Adipose tissue (tissue), 3 donors: ENCODE measurements around the gene ATAD3B. TPM values are rescaled to one million over a fixed set of nuclear protein-coding genes. Genes with fewer than 3 reads are reported as not detected.
"Not testable (repeated sequence)": the region's sequence is repeated elsewhere in the genome, so short reads cannot be mapped to it uniquely, and the experiment has no call there.

ENCODE experiments used
- H3K27ac ChIP-seq: one replicate; pipeline ENCODE4 v1.5.1; 2013; ENCODE audit warnings: low read depth, low read length
- WGBS, 3 donors: extraction: QIAGEN DNeasy Blood & Tissue Kit; methylation state at CpG; one replicate each; pipeline ENCODE4 v1.1.7; 2013; 5-methylcytosine and 5-hydroxymethylcytosine counted together
- polyA plus RNA-seq, 3 donors: library from polyadenylated mRNA; stranded (reverse); fragments of 200-250 nt; gene quantifications; one replicate each; pipeline ENCODE4 v1.2.3, GENCODE V29; 2013
- donor health status: healthy with polysubstance abuse.
- donor health status: Bipolar disorder and iron deficiency.
- donor health status: healthy.

Gene ATAD3B
- polyA plus RNA-seq, 3 donors, result 13.6 to 27.5 (median 14.2) TPM

GRCh38 chr1:1518621-1519007 is 47.0 kb downstream of the ATAD3B start:
- not testable (repeated sequence) for H3K27ac ChIP-seq
- 89 to 95% (median 94%) methylated on average over 10 to 18 of the region's 19 CpGs for WGBS, 3 donors

DNA sequence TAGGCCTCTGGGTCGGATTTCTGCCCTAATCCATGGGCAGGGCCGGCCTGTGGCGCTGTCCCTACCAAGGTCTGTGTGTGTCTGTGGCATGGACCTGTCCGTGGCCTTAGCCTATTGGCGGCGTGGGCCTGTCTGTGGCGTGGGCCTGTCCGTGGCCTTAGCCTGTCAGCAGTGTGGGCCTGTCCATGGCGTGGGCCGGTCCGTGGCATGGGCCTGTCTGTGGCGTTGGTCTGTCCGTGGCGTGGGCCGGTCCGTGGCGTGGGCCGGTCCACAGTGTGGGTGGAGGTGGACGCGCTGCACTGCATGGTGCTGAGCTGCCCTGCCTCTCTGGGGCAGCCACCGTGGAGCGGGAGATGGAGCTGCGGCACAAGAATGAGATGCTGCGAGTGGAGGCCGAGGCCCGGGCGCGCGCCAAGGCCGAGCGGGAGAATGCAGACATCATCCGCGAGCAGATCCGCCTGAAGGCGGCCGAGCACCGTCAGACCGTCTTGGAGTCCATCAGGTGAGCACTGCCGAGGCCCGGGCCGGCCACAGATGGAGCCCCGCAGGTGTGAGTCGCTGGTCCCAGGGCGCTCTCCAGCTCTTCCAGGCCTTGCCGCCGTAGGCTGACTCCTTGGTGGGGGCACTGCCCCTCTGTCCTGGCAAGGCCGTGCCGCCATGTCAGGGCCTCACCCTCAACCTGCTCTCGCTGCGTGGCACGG is 48.4 kb downstream of the ATAD3B start:
- H3K27ac ChIP-seq, result not testable (repeated sequence)
- WGBS, 3 donors, result 97 to 98% (median 97%) methylated on average over 28 to 51 of the region's 51 CpGs

DNA sequence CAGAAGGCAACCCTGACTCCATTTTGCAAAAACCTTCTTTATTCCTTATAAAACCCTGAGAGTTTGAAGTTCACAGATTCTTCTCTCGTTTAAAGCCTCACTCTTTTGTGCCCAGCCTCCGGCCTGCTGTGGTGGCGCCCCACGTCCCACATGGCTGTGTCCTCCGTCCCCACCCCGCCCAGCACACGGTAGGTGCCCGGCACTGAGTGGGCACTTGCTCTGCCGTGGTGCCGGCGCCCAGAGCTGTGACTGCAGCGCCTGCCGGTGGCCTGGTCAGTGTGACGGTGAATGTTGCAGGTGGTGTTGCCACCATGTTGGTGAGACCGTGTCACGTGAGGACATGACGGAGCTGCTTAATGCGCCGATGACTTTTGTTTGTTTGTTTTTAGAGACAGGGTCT is 49.8 kb downstream of the ATAD3B start:
- 91 to 97% (median 97%) methylated on average over 19 of the region's 19 CpGs for WGBS, 3 donors
- H3K27ac ChIP-seq, result no peak overlapping the region

- WGBS, 3 donors, result 92 to 96% (median 95%) methylated on average over 25 to 30 of the region's 30 CpGs
- H3K27ac ChIP-seq, result not testable (repeated sequence)
Observed at GRCh38 chr1:1522536-1522935, 51.0 kb downstream of the ATAD3B start.

GRCh38 chr1:1523226-1523625 is 51.7 kb downstream of the ATAD3B start:
- WGBS, 3 donors, result 96 to 97% (median 96%) methylated on average over 29 to 31 of the region's 31 CpGs
- H3K27ac ChIP-seq, result not testable (repeated sequence)

- H3K27ac ChIP-seq, result not testable (repeated sequence)
- 91 to 94% (median 93%) methylated on average over 17 of the region's 17 CpGs for WGBS, 3 donors
Observed at GRCh38 chr1:1523651-1524050, 52.1 kb downstream of the ATAD3B start.

- not testable (repeated sequence) for H3K27ac ChIP-seq
- WGBS, 3 donors, result 91 to 96% (median 92%) methylated on average over 22 to 24 of the region's 30 CpGs
Observed at GRCh38 chr1:1524750-1525383, 53.3 kb downstream of the ATAD3B start.

- 95 to 100% (median 98%) methylated on average over 6 to 16 of the region's 21 CpGs for WGBS, 3 donors
Observed at GRCh38 chr1:1526476-1526875, 54.9 kb downstream of the ATAD3B start.

GRCh38 chr1:1527092-1527816 is 55.7 kb downstream of the ATAD3B start:
- WGBS, 3 donors, result 94 to 97% (median 96%) methylated on average over 29 to 31 of the region's 31 CpGs
- no peak overlapping the region for H3K27ac ChIP-seq

More at GRCh38 chr1:1526476-1526875, 54.9 kb downstream of the ATAD3B start:
- H3K27ac ChIP-seq, result not testable (repeated sequence)

DNA sequence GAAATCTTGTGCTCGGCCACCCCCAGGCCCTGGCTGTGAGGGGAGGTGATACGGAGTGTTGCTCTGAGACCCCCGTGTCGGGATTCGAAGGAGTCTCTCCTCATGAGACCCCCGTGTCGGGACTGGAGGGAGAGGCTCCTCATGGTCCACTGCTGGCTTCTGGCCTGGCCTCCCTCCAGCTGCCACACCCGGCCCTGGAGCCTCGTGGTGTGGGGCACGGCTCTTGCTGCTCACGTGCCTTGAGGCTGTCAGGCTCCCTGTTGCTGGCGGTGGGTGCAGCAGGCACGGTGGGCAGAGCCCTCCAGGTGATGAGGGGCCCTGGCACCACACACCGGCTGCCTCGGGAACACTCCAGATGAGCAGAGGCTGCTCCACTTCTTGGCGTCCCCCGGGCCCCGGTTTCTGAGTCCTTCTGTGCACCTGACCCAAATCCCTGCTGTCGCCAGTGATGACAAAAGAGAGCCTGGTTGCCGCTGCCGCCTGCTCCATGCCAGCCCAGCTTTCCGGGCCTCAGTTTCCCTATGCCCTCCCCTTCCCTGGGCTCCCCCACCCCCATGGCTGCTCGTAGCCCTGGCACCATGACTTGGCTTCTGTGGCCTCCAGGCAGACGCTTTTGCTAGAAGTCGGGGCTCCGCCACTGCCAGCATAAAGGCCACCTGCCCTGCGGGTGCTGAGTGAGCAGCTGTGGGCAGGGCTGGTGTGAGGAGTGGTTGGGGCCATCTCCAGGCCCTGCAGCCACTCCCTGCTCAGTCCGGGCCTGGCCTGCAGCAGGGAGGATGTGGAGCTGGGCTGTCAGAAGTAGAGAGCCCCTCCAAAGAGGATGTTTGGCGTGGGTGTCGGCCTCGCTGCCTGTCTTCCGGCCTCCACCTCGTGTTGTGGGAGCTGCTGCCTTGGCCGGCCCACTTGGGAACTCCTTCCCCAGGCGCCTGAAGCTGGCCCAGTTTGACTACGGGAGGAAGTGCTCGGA is 57.0 kb downstream of the ATAD3B start:
- H3K27ac ChIP-seq, result no peak overlapping the region
- WGBS, 3 donors, result 85 to 91% (median 87%) methylated on average over 33 to 37 of the region's 37 CpGs

GRCh38 chr1:1529321-1529720 is 57.8 kb downstream of the ATAD3B start:
- H3K27ac ChIP-seq, result no peak overlapping the region
- 95 to 99% (median 98%) methylated on average over 14 to 15 of the region's 18 CpGs for WGBS, 3 donors

DNA sequence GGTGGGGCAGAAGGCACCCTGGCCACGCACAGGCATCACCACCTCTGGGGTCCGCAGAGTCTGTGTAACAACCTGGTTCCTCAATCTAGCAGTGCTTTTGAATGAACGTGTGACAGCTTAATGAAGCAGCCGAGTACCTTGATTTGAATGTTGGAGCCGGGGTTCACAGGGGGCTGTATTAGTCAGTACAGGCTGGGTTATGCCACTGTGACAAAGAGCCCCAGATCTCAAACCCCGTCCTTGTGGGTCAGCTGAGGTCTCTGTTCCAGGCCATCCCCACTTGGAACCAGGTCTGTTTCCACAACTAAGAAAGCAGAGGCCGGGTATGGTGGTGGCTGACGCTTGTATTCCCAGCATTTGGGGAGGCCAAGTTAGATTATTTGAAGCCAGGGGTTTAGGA is 58.4 kb downstream of the ATAD3B start:
- H3K27ac ChIP-seq, result no peak overlapping the region
- 98 to 100% (median 98%) methylated on average over 8 of the region's 8 CpGs for WGBS, 3 donors

GRCh38 chr1:1531947-1532346 is 60.4 kb downstream of the ATAD3B start:
- H3K27ac ChIP-seq, result no peak overlapping the region
- 88 to 96% (median 94%) methylated on average over 4 of the region's 4 CpGs for WGBS, 3 donors

DNA sequence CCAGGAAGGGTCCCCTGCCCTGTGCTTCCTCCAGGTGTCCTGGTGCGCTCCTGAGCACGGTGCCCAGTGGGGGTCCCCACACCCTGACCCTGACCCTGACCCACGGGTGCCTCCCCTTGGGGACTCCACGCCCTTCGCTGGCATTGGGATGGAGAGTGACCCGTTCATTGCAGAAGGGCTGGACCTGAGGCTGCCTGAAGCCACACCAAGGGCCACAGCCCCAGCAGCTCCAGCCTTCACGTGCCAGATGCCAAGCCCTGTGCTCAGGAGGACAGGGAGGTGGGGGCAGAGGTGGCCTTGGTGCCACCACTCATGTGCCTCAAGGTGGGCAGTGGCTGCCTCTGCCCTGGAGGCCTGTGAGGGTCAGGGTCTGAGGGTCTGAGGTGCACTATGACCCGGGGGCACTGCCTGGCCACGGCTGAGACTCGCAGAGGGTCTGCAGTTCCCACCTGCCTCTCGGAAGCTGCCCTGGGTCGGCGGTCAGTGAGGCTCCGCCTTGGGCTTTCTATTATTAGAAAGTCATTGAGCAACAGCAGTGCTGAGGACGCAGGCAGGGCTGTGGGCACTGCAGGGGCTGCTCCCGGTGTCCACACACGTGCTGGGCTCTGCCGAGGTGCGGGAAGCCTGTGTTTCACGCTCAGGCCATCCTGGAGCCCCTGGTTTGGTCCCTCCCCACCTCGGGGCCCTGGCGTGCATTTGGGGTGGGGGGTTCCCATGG is 61.8 kb downstream of the ATAD3B start:
- 69 to 84% (median 73%) methylated on average over 14 to 17 of the region's 22 CpGs for WGBS, 3 donors
- H3K27ac ChIP-seq, result not testable (repeated sequence)

DNA sequence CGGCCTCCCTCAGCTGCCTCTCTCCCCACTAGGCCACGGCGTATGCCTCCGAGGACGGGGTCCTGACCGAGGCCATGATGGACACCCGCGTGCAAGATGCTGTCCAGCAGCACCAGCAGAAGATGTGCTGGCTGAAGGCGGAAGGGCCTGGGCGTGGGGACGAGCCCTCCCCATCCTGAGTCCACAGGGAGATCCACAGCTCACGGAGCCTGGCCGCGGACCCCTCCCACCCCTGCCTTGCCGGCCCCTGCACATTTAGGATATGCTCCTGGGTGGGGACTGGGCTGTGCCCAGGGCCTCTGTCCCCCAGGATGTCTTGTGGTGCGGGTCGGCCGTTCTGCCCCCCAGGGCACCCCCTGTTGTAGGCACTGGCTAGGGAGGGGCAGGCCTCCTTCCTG is 62.3 kb downstream of the ATAD3B start:
- WGBS, 3 donors, result 80 to 93% (median 87%) methylated on average over 8 to 18 of the region's 18 CpGs
- H3K27ac ChIP-seq, result not testable (repeated sequence)

DNA sequence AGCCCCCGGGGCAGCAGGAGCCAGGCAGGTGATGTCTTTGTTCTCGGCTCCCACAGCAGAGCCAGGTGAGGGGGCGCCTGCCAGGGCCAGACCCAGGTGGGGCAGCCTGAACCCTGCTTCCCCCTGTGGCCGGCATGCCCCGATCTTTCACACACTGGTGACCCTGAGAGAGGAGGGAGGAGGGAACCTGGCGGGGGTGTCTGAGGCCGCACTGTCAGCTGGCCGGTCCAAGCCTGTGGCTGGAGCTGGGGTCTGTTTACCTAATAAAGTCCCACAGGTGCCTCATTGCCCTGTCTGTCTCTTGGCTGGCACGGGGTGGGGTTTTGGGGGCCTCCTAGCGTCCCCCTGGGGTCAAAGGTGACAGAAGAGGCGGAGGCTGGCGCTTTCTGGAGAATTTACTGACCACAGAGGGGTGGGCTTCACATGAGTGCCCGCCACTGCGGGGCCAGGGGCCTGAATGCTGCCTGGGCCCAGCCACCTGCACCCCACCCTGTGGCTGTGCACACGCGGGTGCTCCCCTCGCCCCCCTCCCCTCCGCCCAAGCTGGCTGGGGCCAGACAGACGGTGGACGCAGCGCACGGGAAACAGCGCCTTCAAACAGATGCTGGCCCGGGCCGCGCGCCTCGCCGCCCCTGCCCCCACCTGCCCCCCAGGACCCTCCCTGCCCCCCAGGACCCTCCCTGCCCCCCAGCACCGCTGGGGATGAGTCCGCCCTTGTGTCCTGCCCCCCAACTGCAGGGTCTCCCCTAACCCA is 63.0 kb downstream of the ATAD3B start:
- no peak overlapping the region for H3K27ac ChIP-seq
- WGBS, 3 donors, result 85 to 91% (median 87%) methylated on average over 21 to 31 of the region's 31 CpGs
